ENCODE results near the gene COX6B2. TPM values are rescaled to one million over a fixed set of nuclear protein-coding genes. Genes with fewer than 3 reads are reported as not detected.

COX6B2 gene
- total and polyA plus RNA-seq, 2 donors (not counting 3 experiments of a cell fraction or from before 2014, with no cell fraction given): not detected

DNA sequence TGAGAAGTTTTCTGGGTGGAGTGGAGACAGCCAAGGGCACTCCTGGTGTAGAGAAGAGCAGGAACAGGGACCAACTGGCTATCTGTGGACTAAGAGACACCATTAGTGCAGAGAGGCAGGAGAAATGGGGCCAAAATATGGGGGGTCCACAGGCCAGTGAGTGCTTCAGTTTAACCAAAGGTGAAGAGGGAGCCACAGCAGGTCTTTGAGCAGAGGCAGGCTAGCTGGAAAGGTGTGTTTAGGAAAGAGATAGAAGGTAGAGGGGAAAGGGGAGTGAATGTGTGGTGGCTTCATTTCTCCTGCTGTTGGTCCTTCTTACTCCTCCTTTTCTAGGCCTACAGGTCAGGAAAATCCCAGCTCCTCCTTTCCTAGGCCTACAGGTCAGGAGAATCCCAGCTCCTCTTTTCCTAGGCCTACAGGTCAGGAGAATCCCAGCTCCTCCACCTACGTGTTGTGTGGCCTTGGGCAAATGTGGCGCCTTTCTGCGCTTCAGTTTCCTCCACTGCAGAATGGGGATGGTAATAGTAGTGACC lies 28.1 kb upstream of the COX6B2 start:
- POLR2A ChIA-PET: interaction anchor here (2.4 kb wide), 2 partner anchors 25 to 43 kb away, joined by 9 to 11 read pairs; partner anchors contain the start of genes KMT5C and UBE2S
- no TSS peak for BruUV-seq (replicated peaks)
- Histone ChIP-seq H3K9me3 (replicated peaks; ENCODE audit: control insufficient read depth, insufficient read depth, low read length) (no peaks in the 10 kb centered on the region), H3K27me3 (ENCODE audit: control insufficient read depth in 2 of 2, insufficient read depth in 2 of 2, low read length in 2 of 2) (peaks cover 4% of the 10 kb centered on the region in 2 experiments), H3K4me3 (replicated peaks in 1 of 3; ENCODE audit: insufficient read depth in 1 of 3, low read depth in 1 of 3, low read length in 3 of 3) (no peak overlapping the region), H3K9me1 (replicated peaks; ENCODE audit: control insufficient read depth, extremely low read depth, insufficient read depth, low read length) (no peaks in the 10 kb centered on the region), H3K27ac (ENCODE audit: insufficient read depth, low read depth, low read length) (no peak overlapping the region), H3K36me3 (ENCODE audit: control insufficient read depth in 2 of 2, extremely low read depth in 1 of 2, insufficient read depth in 2 of 2, low read length in 2 of 2) (peaks cover 4% of the 10 kb centered on the region in 2 experiments), H3K9ac (replicated peaks; ENCODE audit: extremely low read depth, insufficient read depth, low read length) (no peak overlapping the region), H3K4me1 (ENCODE audit: control insufficient read depth, extremely low read depth, insufficient read depth, low read length) (peaks cover 21% of the 10 kb centered on the region), H2AFZ (ENCODE audit: low read depth, low read length) (no peak overlapping the region), H4K20me1 (replicated peaks; ENCODE audit: control insufficient read depth, extremely low read depth, insufficient read depth, low read length) (peaks cover 4% of the 10 kb centered on the region), H3K4me2 (ENCODE audit: insufficient read depth, low read length) (no peak overlapping the region), H3K79me2 (ENCODE audit: control insufficient read depth, insufficient read depth, low read length) (peaks cover 18% of the 10 kb centered on the region)
- CTCF ChIA-PET: interaction anchor here (2.8 to 2.9 kb wide), 2 partner anchors 81 to 91 kb away, joined by 27 to 51 read pairs; no protein-coding TSS in a partner anchor
- no peak for TF ChIP-seq JUN (IDR thresholded peaks at IDR 0.05; ENCODE audit: borderline replicate concordance, insufficient read depth, insufficient read length, low read depth)
- TF ChIP-seq POLR2A (IDR thresholded peaks at IDR 0.05; ENCODE audit: low read depth, low read length): no peak
- no peak for TF ChIP-seq MYC (IDR thresholded peaks at IDR 0.05; ENCODE audit: low read depth, low read length)
- no peak for TF ChIP-seq FOS (IDR thresholded peaks at IDR 0.05; ENCODE audit: borderline replicate concordance, insufficient read depth, low read length)
- TF ChIP-seq GATA2 (IDR thresholded peaks at IDR 0.05; ENCODE audit: insufficient read depth, insufficient read length, low read depth, low read length): no peak
- no peak for TF ChIP-seq POLR2AphosphoS5 (IDR thresholded peaks at IDR 0.05; ENCODE audit: insufficient read depth, low read depth, low read length)
- no peak for TF ChIP-seq EZH2 (IDR thresholded peaks at IDR 0.05; ENCODE audit: borderline replicate concordance, low read depth, low read length, severe bottlenecking)
- TF ChIP-seq, protein P1, sequence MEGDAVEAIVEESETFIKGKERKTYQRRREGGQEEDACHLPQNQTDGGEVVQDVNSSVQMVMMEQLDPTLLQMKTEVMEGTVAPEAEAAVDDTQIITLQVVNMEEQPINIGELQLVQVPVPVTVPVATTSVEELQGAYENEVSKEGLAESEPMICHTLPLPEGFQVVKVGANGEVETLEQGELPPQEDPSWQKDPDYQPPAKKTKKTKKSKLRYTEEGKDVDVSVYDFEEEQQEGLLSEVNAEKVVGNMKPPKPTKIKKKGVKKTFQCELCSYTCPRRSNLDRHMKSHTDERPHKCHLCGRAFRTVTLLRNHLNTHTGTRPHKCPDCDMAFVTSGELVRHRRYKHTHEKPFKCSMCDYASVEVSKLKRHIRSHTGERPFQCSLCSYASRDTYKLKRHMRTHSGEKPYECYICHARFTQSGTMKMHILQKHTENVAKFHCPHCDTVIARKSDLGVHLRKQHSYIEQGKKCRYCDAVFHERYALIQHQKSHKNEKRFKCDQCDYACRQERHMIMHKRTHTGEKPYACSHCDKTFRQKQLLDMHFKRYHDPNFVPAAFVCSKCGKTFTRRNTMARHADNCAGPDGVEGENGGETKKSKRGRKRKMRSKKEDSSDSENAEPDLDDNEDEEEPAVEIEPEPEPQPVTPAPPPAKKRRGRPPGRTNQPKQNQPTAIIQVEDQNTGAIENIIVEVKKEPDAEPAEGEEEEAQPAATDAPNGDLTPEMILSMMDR (IDR thresholded peaks at IDR 0.05; ENCODE audit: extremely low read depth in 1 of 2, insufficient read depth in 1 of 2, low read depth in 1 of 2, low read length in 2 of 2): no peak
- TF ChIP-seq, protein P2, sequence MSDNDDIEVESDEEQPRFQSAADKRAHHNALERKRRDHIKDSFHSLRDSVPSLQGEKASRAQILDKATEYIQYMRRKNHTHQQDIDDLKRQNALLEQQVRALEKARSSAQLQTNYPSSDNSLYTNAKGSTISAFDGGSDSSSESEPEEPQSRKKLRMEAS (IDR thresholded peaks at IDR 0.05; ENCODE audit: insufficient read depth, insufficient read length): no peak
- intact Hi-C loops (cut with micrococcal nuclease) (loop anchor here (10.0 kb wide), 2 partner anchors 222 to 238 kb away; partner anchors contain the start of genes TNNT1, ZNF524 and ZNF865), dilution Hi-C loops (cut with MboI; ENCODE audit: extremely low pct_ligation_motif_present, low sequenced_read_pairs) (no loop called here)
- DNase-seq (ENCODE audit: low read depth, low spot score): no peak
- no peak for FAIRE-seq
